CD8-positive, alpha-beta memory T cell (primary cell): ENCODE data around the gene DOCK2. TPM values are rescaled to one million over a fixed set of nuclear protein-coding genes. Genes with fewer than 3 reads are reported as not detected.

Experiments used
- CTCF ChIA-PET: fragments of 350-600 bp; sonication (Branson Sonifier 250); formaldehyde crosslinking; loops from one replicate; lab custom pipeline; 2021; ENCODE audit warnings: antibody characterized with exemption; lab: Charles Lee
- POLR2A ChIA-PET: fragments of 350-600 bp; sonication (Branson Sonifier 250); formaldehyde crosslinking; loops from one replicate; lab custom pipeline; 2021; ENCODE audit warnings: antibody characterized with exemption; lab: Charles Lee
- DNase-seq, 5 donors: peaks; one replicate each; pipeline versions ENCODE4 v3.0.0 to v3.0.0-alpha.2; 2020 to 2022; ENCODE audit warnings: mixed read lengths in 1 of 5
- H3K27ac ChIP-seq: one replicate; pipeline ENCODE4 v1.7.0; 2013; ENCODE audit warnings: low read depth, mild to moderate bottlenecking, low read length, moderate library complexity
- H3K27me3 ChIP-seq: 2 replicates; pipeline ENCODE4 v1.7.0; 2013; ENCODE audit warnings: low read length, mild to moderate bottlenecking; ENCODE audit not compliant: insufficient read depth, poor library complexity, severe bottlenecking
- H3K36me3 ChIP-seq: 2 replicates; pipeline ENCODE4 v1.7.0; 2013; ENCODE audit warnings: mild to moderate bottlenecking, low read length, moderate library complexity; ENCODE audit not compliant: insufficient read depth
- H3K4me1 ChIP-seq: 2 replicates; pipeline ENCODE4 v1.7.0; 2013; ENCODE audit warnings: mild to moderate bottlenecking, low read length, moderate library complexity; ENCODE audit not compliant: insufficient read depth
- H3K4me3 ChIP-seq: 2 replicates; pipeline ENCODE4 v1.7.0; 2013; ENCODE audit warnings: mild to moderate bottlenecking, low read length
- H3K9me3 ChIP-seq: 2 replicates; pipeline ENCODE4 v1.7.0; 2013; ENCODE audit warnings: mild to moderate bottlenecking, low read length
- H3K27ac Mint-ChIP-seq, 8 donors: one replicate each; pipeline ENCODE4 v1.8.0; 2020 to 2021; ENCODE audit warnings: mixed read lengths in 8 of 8, mild to moderate bottlenecking in 6 of 8, inconsistent platforms in 3 of 8, moderate library complexity in 3 of 8
- H3K27me3 Mint-ChIP-seq, 2 donors: one replicate each; pipeline ENCODE4 v1.8.0; 2020 to 2021; ENCODE audit warnings: mixed read lengths in 2 of 2, mild to moderate bottlenecking in 1 of 2, moderate library complexity in 1 of 2
- H3K36me3 Mint-ChIP-seq, 3 donors: one replicate each; pipeline ENCODE4 v1.8.0; 2020 to 2021; ENCODE audit warnings: mixed read lengths in 3 of 3, inconsistent platforms in 1 of 3, mild to moderate bottlenecking in 1 of 3
- H3K4me1 Mint-ChIP-seq, 3 donors: one replicate each; pipeline ENCODE4 v1.8.0; 2020 to 2021; ENCODE audit warnings: mixed read lengths in 3 of 3, inconsistent platforms in 1 of 3, mild to moderate bottlenecking in 1 of 3
- H3K4me3 Mint-ChIP-seq, 7 donors: one replicate each; pipeline ENCODE4 v1.8.0; 2020 to 2021; ENCODE audit warnings: mixed read lengths in 7 of 7, mild to moderate bottlenecking in 6 of 7, moderate library complexity in 4 of 7, inconsistent platforms in 2 of 7
- H3K9me3 Mint-ChIP-seq, 5 donors: one replicate each; pipeline ENCODE4 v1.8.0; 2020 to 2022; ENCODE audit warnings: mixed read lengths in 5 of 5, mild to moderate bottlenecking in 3 of 5, moderate library complexity in 2 of 5, inconsistent platforms in 1 of 5
- polyA plus RNA-seq: library from polyadenylated mRNA; unstranded; fragments of 300-500 nt; fragmentation: Illumina TruSeq; gene quantifications from one replicate; pipeline ENCODE4 v1.2.3, GENCODE V29; 2021
- total RNA-seq, 2 experiments: library from RNA; stranded (reverse); gene quantifications; one replicate each; pipeline ENCODE4 v1.2.3, GENCODE V29; 2021

The DOCK2 gene
- total and polyA plus RNA-seq, 3 experiments from 2014 or later: 102 to 157 (median 155) TPM

DNA sequence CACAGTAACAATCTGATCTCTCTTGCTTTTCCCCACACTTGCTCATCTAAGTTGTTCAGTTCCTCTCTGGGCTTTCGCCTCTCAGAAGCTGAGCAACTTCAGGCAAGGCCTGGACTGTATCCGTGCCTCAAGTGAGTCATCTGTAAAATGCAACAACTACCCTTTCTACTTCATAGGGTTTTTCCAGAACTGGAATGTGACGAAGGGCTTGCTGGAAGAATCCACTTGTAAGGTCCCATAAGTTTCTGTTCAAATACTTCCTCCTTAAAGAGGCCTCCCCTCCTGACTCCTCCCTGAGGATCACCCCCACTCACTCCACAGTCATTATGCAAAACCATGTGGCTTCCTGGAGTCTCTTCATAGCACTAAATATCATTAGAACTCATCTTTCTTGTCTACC is 360.7 kb downstream of the DOCK2 start:
- H3K27ac Mint-ChIP-seq: peak overlapping the region in 1 of 8 donors; percentile 23
- Histone ChIP-seq H3K9me3 (no peaks in the 10 kb centered on the region), H3K36me3 (peaks cover 5% of the 10 kb centered on the region), H3K27ac (no peak overlapping the region), H3K4me3 (no peak overlapping the region), H3K4me1 (no peaks in the 10 kb centered on the region), H3K27me3 (no peaks in the 10 kb centered on the region)
- no peaks in the 10 kb centered on the region for H3K27me3 Mint-ChIP-seq
- no peaks in the 10 kb centered on the region for H3K9me3 Mint-ChIP-seq
- peaks cover 27 to 88% (median 58%) of the 10 kb centered on the region in 3 donors for H3K36me3 Mint-ChIP-seq
- peaks cover 0 to 6% (median 0%) of the 10 kb centered on the region in 3 donors for H3K4me1 Mint-ChIP-seq
- POLR2A ChIA-PET: no interaction called here
- no peak overlapping the region for H3K4me3 Mint-ChIP-seq
- CTCF ChIA-PET: no interaction called here
- DNase-seq: no peak

DNA sequence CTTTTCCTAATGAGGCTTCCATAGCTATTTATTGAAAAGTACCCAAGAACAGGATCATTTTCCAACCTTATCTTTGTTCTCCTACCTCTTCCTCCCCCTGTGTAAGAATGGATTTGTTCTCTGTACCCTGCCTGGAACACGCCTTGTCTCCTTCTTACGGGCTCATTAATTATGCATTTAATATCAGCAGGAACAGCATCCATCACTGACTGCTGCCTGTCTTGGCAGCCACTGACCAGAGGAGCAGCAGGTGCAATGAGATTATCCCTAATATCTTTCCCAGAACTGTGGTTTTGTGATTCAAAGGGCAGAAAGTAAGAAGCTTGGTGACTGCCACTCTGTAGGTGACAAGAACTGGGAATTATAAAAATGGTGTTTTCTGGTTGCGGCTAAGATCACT is 362.5 kb downstream of the DOCK2 start:
- H3K4me1 Mint-ChIP-seq: peaks cover 0 to 1% (median 0%) of the 10 kb centered on the region in 3 donors

DNA sequence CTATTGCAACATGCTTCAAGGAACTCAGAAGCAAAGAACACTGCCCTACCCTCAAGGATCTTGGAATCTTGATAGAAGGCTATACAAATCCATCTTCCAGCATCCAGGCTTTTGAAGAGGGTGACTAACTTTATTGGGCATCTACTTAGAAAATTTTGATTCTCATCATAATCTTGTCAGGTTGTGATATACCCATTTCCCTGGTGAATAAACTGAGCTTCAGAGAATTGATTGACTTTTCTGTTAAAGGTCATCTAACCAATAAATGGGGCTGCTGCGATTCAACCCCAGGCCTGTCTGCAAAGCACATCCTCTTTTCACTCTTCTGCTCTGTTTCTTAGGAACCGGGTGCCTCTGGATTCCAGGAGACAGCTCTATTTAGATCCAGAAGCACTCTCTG is 363.1 kb downstream of the DOCK2 start:
- no peak for DNase-seq
- Mint-ChIP-seq H3K27me3 (no peaks in the 10 kb centered on the region), H3K4me3 (no peak overlapping the region), H3K36me3 (peaks cover 33 to 85% (median 58%) of the 10 kb centered on the region in 3 donors), H3K4me1 (no peaks in the 10 kb centered on the region), H3K9me3 (peaks cover 0 to 2% (median 0%) of the 10 kb centered on the region in 5 donors), H3K27ac (no peak overlapping the region)
- Histone ChIP-seq H3K27ac (no peak overlapping the region), H3K27me3 (no peaks in the 10 kb centered on the region), H3K9me3 (no peaks in the 10 kb centered on the region), H3K36me3 (peaks cover 4% of the 10 kb centered on the region), H3K4me3 (no peak overlapping the region), H3K4me1 (no peaks in the 10 kb centered on the region)
- CTCF ChIA-PET: no interaction called here
- POLR2A ChIA-PET: no interaction called here

More for the DNA sequence above, 362.5 kb downstream of the DOCK2 start:
- no peak for DNase-seq
- peak overlapping the region in 1 of 8 donors; percentile 61 for H3K27ac Mint-ChIP-seq
- no peaks in the 10 kb centered on the region for H3K27me3 Mint-ChIP-seq
- no peaks in the 10 kb centered on the region for H3K9me3 ChIP-seq
- H3K27me3 ChIP-seq: no peaks in the 10 kb centered on the region
- no peak overlapping the region for H3K27ac ChIP-seq
- POLR2A ChIA-PET: no interaction called here
- peaks cover 0 to 2% (median 0%) of the 10 kb centered on the region in 5 donors for H3K9me3 Mint-ChIP-seq
- no peak overlapping the region for H3K4me3 ChIP-seq
- H3K36me3 Mint-ChIP-seq: peaks cover 34 to 86% (median 57%) of the 10 kb centered on the region in 3 donors
- H3K4me1 ChIP-seq: no peaks in the 10 kb centered on the region
- CTCF ChIA-PET: no interaction called here
- no peak overlapping the region for H3K4me3 Mint-ChIP-seq
- peaks cover 5% of the 10 kb centered on the region for H3K36me3 ChIP-seq

DNA sequence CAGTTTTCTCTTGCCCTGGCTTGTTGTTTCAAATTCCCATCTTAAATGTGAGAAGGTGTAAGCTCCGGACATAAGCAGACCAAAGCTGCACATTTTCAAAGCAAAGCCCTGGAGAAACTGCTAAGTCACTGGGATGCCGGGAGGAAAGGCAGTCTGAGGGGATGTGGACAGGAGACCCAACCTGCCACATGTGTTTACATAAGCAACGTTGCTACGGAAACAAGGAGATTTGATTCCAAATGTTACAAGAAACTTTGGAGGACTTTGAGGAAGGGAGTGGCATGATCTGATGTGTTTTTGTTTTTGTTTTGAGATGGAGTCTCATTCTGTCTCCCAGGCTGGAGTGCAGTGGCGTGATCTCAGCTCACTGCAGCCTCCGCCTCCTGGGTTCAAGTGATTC is 368.9 kb downstream of the DOCK2 start:
- H3K27ac ChIP-seq: no peak overlapping the region
- no peaks in the 10 kb centered on the region for H3K9me3 ChIP-seq
- H3K4me3 ChIP-seq: no peak overlapping the region
- Mint-ChIP-seq H3K4me1 (no peaks in the 10 kb centered on the region), H3K9me3 (peaks cover 0 to 2% (median 0%) of the 10 kb centered on the region in 5 donors), H3K36me3 (peaks cover 31 to 87% (median 52%) of the 10 kb centered on the region in 3 donors), H3K27ac (no peak overlapping the region), H3K4me3 (no peak overlapping the region), H3K27me3 (no peaks in the 10 kb centered on the region)
- ChIA-PET CTCF (no interaction called here), POLR2A (no interaction called here)
- H3K4me1 ChIP-seq: no peaks in the 10 kb centered on the region
- DNase-seq: no peak
- H3K27me3 ChIP-seq: no peaks in the 10 kb centered on the region
- H3K36me3 ChIP-seq: peaks cover 16% of the 10 kb centered on the region

DNA sequence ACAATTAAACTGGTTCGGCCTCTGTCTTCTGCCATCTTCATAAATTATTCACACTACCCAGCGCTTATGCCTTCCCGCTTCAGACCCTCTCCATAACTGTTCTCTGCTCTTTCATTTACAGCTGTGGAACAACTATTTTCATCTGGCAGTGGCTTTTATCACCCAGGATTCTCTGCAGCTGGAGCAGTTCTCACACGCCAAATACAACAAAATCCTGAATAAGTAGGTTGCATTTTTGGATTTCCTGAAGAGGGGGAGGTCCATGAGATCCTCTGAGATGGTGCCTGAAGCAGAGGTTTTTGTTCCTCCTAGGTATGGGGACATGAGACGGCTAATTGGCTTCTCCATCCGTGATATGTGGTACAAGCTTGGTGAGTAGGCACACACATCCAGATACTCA is 371.3 kb downstream of the DOCK2 start:
- CTCF ChIA-PET: no interaction called here
- Histone ChIP-seq H3K4me1 (no peaks in the 10 kb centered on the region), H3K36me3 (peaks cover 17% of the 10 kb centered on the region)

DNA sequence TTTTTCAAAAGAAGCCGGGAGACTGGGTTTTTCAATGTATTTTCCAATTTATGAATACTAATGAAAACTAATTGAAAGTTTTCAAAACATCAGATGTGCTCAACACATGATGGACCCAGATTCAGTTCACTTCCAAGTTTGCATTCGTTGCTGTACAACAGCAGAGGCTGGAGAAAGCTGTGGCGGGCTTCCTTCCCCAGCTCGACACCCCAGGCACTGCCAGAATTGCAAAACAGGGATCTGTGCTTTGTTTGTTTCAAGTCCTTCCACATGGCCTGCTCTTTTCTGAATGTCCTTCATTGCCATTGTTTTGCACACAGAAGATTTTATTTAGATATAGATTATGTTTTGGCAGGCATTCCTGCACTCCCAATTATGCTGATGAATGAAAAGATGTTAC is 373.5 kb downstream of the DOCK2 start:
- Mint-ChIP-seq H3K36me3 (peaks cover 17 to 84% (median 38%) of the 10 kb centered on the region in 3 donors), H3K27ac (peak overlapping the region in 1 of 8 donors; percentile 24), H3K9me3 (no peaks in the 10 kb centered on the region), H3K4me3 (no peak overlapping the region), H3K27me3 (no peaks in the 10 kb centered on the region), H3K4me1 (no peaks in the 10 kb centered on the region)
- no peak overlapping the region for H3K4me3 ChIP-seq
- no peaks in the 10 kb centered on the region for H3K9me3 ChIP-seq
- no peak for DNase-seq
- peaks cover 17% of the 10 kb centered on the region for H3K36me3 ChIP-seq
- H3K4me1 ChIP-seq: no peaks in the 10 kb centered on the region
- no peaks in the 10 kb centered on the region for H3K27me3 ChIP-seq
- ChIA-PET POLR2A (no interaction called here), CTCF (no interaction called here)
- no peak overlapping the region for H3K27ac ChIP-seq

More for the DNA sequence above, 371.3 kb downstream of the DOCK2 start:
- Mint-ChIP-seq H3K4me1 (no peaks in the 10 kb centered on the region), H3K9me3 (peaks cover 0 to 2% (median 0%) of the 10 kb centered on the region in 5 donors), H3K27ac (no peak overlapping the region), H3K4me3 (no peak overlapping the region), H3K36me3 (peaks cover 26 to 87% (median 47%) of the 10 kb centered on the region in 3 donors), H3K27me3 (no peaks in the 10 kb centered on the region)
- POLR2A ChIA-PET: no interaction called here
- Histone ChIP-seq H3K27me3 (no peaks in the 10 kb centered on the region), H3K9me3 (no peaks in the 10 kb centered on the region), H3K4me3 (no peak overlapping the region), H3K27ac (no peak overlapping the region)
- DNase-seq: no peak

DNA sequence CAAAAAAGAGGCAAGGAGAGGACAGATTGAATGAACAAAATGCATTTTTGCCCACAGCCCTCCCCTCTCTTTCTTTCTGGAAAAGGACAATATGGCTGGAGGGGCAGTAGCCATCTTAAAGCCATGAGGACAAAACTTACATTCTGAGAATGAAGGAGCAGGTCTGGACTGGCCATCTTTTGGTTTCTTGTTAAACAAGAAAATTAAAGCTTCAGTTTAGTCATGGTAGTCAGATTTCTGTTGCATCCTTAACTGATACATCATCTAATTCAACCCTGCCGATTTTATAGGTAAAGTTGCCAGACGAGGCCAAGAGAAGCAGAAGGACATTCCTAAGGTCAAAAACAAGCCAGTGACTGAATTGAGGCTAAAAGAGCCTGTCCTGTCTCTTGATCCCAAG is 374.7 kb downstream of the DOCK2 start:
- ChIA-PET POLR2A (no interaction called here), CTCF (no interaction called here)
- H3K36me3 ChIP-seq: peaks cover 17% of the 10 kb centered on the region
- DNase-seq: no peak
- Mint-ChIP-seq H3K27ac (no peak overlapping the region), H3K9me3 (no peaks in the 10 kb centered on the region), H3K36me3 (peaks cover 17 to 86% (median 37%) of the 10 kb centered on the region in 3 donors), H3K27me3 (no peaks in the 10 kb centered on the region), H3K4me1 (no peaks in the 10 kb centered on the region), H3K4me3 (no peak overlapping the region)
- no peaks in the 10 kb centered on the region for H3K9me3 ChIP-seq
- H3K27me3 ChIP-seq: no peaks in the 10 kb centered on the region
- H3K4me1 ChIP-seq: no peaks in the 10 kb centered on the region
- H3K27ac ChIP-seq: no peak overlapping the region
- no peak overlapping the region for H3K4me3 ChIP-seq

DNA sequence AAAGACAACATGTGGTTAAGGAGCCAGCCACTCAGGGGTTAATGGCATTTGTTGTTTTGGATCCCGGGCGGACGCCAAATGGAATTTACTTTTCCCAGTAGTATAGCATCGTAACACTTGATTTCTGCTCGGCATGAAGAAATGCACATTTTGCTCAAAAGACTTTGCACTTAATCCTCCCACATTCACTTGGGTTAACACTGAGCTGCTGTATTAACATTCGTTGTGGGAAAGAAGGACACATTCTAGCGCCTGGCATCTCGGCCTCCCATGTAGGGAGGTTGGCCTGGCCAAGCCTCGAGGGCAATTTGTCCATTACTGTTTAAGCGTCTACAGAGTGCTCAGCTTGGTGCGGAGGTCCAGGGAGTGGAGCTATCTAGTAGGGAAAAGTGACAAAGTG is 375.5 kb downstream of the DOCK2 start:
- DNase-seq: no peak
- Histone ChIP-seq H3K4me1 (no peaks in the 10 kb centered on the region), H3K27me3 (no peaks in the 10 kb centered on the region), H3K9me3 (no peaks in the 10 kb centered on the region), H3K36me3 (peaks cover 17% of the 10 kb centered on the region), H3K27ac (no peak overlapping the region), H3K4me3 (no peak overlapping the region)
- POLR2A ChIA-PET: no interaction called here
- Mint-ChIP-seq H3K4me1 (no peaks in the 10 kb centered on the region), H3K4me3 (no peak overlapping the region), H3K9me3 (no peaks in the 10 kb centered on the region), H3K27me3 (no peaks in the 10 kb centered on the region), H3K36me3 (peaks cover 17 to 85% (median 37%) of the 10 kb centered on the region in 3 donors), H3K27ac (peak overlapping the region in 1 of 8 donors; percentile 3)
- CTCF ChIA-PET: no interaction called here
